HG02623 (cell line): ENCODE measurements around the gene SUMF2.
"Not testable (repeated sequence)": the region's sequence is repeated elsewhere in the genome, so short reads cannot be mapped to it uniquely, and the experiment has no call there.

Source experiments
- ATAC-seq: cut with Tn5 transposase; IDR thresholded peaks from one replicate; pipeline ENCODE4 v1.9.1; 2021; ENCODE audit warnings: moderate library complexity; ENCODE audit not compliant: unreplicated experiment

The SUMF2 gene

DNA sequence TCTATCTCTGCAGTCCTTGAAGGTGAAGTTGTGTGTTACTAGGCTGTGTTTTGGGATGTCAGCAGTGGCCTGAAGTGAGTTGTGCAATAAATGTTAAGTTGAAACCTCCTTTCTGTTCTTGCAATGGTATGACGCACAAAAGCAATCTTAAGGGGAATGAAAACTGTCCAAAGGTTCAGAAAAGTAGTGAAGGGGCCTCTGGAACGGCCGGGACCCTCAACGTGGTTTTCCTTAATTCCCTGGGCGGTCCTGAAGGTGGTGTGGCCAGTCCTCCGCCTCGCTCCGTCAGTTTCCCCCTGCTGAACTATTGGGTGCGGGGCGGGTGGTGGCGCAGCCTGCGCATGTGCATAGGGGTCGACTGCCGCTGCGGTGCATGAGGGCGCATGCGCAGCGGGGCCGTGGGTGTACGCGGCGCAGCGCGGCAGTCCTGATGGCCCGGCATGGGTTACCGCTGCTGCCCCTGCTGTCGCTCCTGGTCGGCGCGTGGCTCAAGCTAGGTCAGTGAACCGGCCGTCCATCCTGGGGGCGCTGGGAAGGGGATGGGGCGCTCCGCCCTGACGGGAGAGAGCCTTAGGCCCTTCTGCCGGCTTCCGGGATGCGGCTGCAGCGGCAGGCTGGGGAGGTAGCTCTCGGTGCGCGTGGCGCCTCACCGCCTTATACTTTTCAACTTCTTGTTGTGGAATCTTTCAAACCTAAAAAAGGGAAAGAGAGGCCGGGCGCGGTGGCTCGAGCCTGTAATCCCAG is at the start of gene SUMF2:
SUMF2 (plus strand) TSS at position 405 of the 744 bp plus-strand sequence; CDS start at position 431, 26 bp downstream.
- peak; percentile 89 for ATAC-seq

DNA sequence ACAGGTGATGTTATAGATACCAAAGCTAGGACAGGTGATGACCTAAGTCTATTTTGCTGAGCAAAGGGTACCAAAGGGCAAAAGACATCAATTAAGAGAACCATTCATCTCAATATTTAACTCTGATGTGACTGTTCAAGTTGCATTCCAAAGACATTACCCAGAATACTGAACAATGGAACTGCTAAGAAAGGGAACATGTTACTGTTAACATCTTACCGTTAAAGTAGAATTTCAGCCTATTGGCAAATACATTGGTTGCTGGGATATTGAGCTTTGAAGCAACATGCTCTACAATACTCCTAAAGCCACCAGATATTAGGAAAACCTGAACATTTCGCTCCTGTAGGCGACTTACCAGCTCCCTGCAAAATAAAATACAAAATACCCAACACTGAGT is 47.1 kb upstream of the SUMF2 start:
- ATAC-seq: not testable (repeated sequence)

DNA sequence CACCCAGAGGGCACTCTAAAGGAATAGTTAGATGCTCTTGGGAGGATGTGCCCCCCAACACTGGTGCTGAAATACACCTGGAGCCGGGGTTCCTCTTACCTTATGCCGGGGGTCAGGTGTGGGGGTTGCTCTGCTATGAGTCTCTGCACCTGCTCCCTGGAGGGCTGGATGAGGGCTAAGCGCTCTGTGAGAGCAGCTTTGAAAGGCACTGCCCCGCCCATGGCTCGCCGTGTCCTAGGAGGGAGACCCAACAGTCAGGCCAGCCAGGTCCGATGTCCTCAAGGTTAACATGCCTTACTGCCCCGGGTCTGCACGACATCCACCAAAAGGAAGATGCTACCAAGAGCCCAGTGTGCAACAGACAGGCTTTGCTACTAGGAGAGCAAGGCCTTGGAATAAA is 44.6 kb upstream of the SUMF2 start:
- ATAC-seq: no peak

- no peak for ATAC-seq
Measured at GRCh38 chr7:56023500-56023899, 40.6 kb upstream of the SUMF2 start.

DNA sequence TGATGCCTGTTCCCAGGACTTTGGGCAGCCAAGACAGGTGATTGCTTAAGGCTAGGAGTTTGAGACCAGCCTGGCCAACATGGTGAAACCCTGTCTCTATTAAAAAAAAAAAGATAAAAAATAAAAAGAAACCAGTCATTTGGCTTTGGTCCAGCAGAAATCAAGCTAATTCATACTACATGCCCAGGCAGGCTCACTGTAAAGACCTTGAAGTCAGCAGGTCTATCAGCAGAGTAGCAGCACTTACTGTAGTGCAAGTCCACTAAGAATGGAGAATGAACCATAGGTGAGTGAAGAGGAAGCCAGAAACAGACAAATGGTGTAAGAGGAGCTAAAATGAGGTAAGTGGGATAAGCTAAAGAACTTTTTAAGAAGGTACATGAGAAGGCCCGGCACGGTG is 37.5 kb upstream of the SUMF2 start:
- no peak for ATAC-seq

GRCh38 chr7:56028942-56029630 is 35.0 kb upstream of the SUMF2 start:
- ATAC-seq: no peak

- no peak for ATAC-seq
Measured at GRCh38 chr7:56030340-56030739, 33.7 kb upstream of the SUMF2 start.

- ATAC-seq: not testable (repeated sequence)
Measured at GRCh38 chr7:56031556-56031955, 32.5 kb upstream of the SUMF2 start.

GRCh38 chr7:56032578-56032977 is 31.5 kb upstream of the SUMF2 start:
- not testable (repeated sequence) for ATAC-seq

- ATAC-seq: peak; percentile 98
Measured at GRCh38 chr7:56033671-56034432, 30.2 kb upstream of the SUMF2 start.

DNA sequence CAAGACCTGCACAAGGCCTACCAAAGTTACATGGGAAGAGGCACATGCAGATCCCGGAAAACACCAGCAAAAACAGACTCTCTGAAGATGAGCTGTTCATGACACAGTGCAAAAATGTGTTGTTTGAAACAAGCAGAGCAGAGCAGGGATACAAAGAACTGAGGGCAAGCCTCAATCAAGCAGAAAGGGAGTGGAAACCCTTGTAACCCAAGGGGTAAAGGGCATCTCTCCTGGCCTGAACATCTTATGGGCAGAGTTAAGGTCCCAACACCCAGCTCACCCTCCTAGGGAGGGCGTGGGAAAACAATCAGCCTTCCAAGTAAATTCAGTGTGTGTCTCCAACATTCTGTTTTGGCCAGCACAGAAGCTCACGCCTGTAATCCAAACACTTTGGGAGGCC is 23.4 kb upstream of the SUMF2 start:
- ATAC-seq: no peak

GRCh38 chr7:56045758-56046157 is 18.3 kb upstream of the SUMF2 start:
- not testable (repeated sequence) for ATAC-seq

DNA sequence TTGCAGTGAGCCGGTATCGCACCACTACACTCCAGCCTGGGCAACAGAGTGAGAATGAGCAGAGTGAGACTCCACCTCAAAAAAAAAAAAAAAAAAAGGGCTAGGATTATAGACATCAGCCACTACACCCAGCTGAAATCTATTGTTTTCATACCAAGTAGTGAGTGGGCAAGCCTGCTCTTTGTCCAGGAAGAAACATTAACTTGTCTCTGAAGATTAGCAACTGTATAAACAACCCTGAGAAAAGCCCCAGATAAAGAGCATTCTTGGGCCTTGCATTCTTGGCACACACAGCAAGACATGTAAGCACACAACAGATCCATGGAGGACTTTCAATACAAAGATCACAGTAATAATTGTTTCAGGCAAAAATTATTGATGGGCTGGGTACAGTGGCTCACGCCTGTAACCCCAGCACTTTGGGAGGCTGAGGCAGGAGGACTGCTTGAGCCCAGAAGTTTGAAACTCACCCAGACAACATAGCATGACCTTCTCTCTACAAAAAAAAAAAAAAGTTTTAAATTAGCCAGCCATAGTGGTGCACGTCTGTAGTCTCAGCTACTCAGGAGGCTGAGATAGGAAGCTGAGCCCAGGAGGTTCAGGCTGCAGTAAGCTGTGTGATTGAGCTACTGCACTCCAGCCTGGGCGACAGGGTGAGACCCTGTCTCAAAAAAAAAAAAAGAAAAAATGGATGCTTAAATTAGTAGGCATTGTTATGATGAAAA is 17.2 kb upstream of the SUMF2 start:
- no peak for ATAC-seq

GRCh38 chr7:56047446-56048116 is 16.5 kb upstream of the SUMF2 start:
- ATAC-seq: not testable (repeated sequence)

DNA sequence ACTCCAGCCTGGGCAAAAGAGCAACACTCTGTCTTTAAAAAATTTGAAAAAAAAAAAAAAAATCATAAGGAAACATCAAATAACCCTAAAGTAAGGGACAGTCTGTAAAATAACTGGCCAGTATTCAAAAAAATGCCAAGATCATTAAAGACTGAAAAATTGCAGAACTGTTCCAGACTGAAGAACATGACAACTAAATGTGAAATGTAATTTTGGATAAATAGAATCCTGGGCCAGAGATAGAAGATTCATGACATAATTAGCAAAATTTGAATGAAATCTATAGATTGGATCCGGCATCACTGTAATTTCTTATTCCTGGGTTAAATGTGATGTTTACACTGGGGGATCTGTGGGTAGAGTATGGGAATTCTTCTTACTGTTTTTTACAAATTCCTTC is 15.8 kb upstream of the SUMF2 start:
- no peak for ATAC-seq

GRCh38 chr7:56048763-56049162 is 15.3 kb upstream of the SUMF2 start:
- ATAC-seq: not testable (repeated sequence)

GRCh38 chr7:56051053-56051338 is 13.1 kb upstream of the SUMF2 start:
- ATAC-seq: no peak

GRCh38 chr7:56051339-56052191 is 12.5 kb upstream of the SUMF2 start, which contains the start of the genes CCT6A and PSPH:
CCT6A (plus strand) TSS chr7:56051765; CDS start chr7:56051849, 84 bp downstream.
PSPH (minus strand) TSS chr7:56051444; CDS start chr7:56021212, 30,232 bp downstream.
- peak; percentile 95 for ATAC-seq

GRCh38 chr7:56053379-56053778 is 10.7 kb upstream of the SUMF2 start:
- ATAC-seq: no peak
